CD14-positive monocyte (primary cell): ENCODE results near the gene PCDHGA11. TPM values are rescaled to one million over a fixed set of nuclear protein-coding genes. Genes with fewer than 3 reads are reported as not detected.
A peak's percentile ranks its signal among the peaks of the same experiment; 100 is the strongest.
"Not testable (repeated sequence)": the region's sequence is repeated elsewhere in the genome, so short reads cannot be mapped to it uniquely, and the experiment has no call there.

ENCODE experiments used
- DNase-seq, 3 donors: peaks; one replicate each; pipeline ENCODE4 v3.0.0-alpha.2; 2011 to 2022
- H2AFZ ChIP-seq: 2 replicates; pipeline ENCODE4 v1.6.0; 2012; ENCODE audit warnings: mild to moderate bottlenecking, low read depth, low read length, inconsistent platforms; ENCODE audit not compliant: insufficient read depth, poor library complexity, severe bottlenecking
- H3K27ac ChIP-seq, 2 donors: 1 replicate in 1 of 2; 2 replicates in 1 of 2; pipeline ENCODE4 v1.5.1; 2012 to 2013; ENCODE audit warnings: low read length in 2 of 2, control low read depth in 1 of 2, inconsistent platforms in 1 of 2, low read depth in 1 of 2, mild to moderate bottlenecking in 1 of 2
- H3K27me3 ChIP-seq, 2 donors: one replicate each; pipeline versions ENCODE4 v1.6.0 to v1.6.1; 2011 to 2013; ENCODE audit warnings: low read length in 2 of 2; ENCODE audit not compliant: control insufficient read depth in 2 of 2, insufficient read depth in 2 of 2
- H3K36me3 ChIP-seq, 2 donors: replicated peaks in 1 of 2; 1 replicate in 1 of 2; 2 replicates in 1 of 2; pipeline versions ENCODE4 v1.5.1 to v1.6.1; 2012 to 2013; ENCODE audit warnings: low read length in 2 of 2, control low read depth in 1 of 2, inconsistent platforms in 1 of 2, mild to moderate bottlenecking in 1 of 2; ENCODE audit not compliant: insufficient read depth in 2 of 2, control insufficient read depth in 1 of 2
- H3K4me1 ChIP-seq, 2 donors: 1 replicate in 1 of 2; 2 replicates in 1 of 2; pipeline versions ENCODE4 v1.5.1 to v1.6.1; 2012 to 2013; ENCODE audit warnings: low read length in 2 of 2, control low read depth in 1 of 2, inconsistent platforms in 1 of 2, mild to moderate bottlenecking in 1 of 2, moderate library complexity in 1 of 2; ENCODE audit not compliant: insufficient read depth in 2 of 2, control insufficient read depth in 1 of 2
- H3K4me2 ChIP-seq: replicated peaks from 2 replicates; pipeline ENCODE3; 2012; ENCODE audit warnings: low read length, moderate library complexity, mild to moderate bottlenecking; ENCODE audit not compliant: poor library complexity, severe bottlenecking; ENCODE audit errors: extremely low read depth
- H3K4me3 ChIP-seq, 3 experiments: fragments of 200-600 bp in 1 of 3; sonication (generic) in 1 of 3; replicated peaks in 1 of 3; 1 replicate in 2 of 3; 2 replicates in 1 of 3; pipeline ENCODE4 v1.5.1; 2011 to 2013; ENCODE audit warnings: low read length in 3 of 3, mild to moderate bottlenecking in 3 of 3, control low read depth in 2 of 3, low read depth in 2 of 3, inconsistent platforms in 1 of 3, moderate library complexity in 1 of 3
- H3K79me2 ChIP-seq: 2 replicates; pipeline ENCODE4 v1.6.0; 2012; ENCODE audit warnings: mild to moderate bottlenecking, control low read depth, inconsistent platforms, low read length, moderate library complexity; ENCODE audit not compliant: insufficient read depth
- H3K9ac ChIP-seq: 2 replicates; pipeline ENCODE4 v1.6.0; 2017; ENCODE audit warnings: low read length, mild to moderate bottlenecking; ENCODE audit not compliant: insufficient read depth, poor library complexity, severe bottlenecking
- H3K9me3 ChIP-seq, 2 donors: replicated peaks in 1 of 2; 1 replicate in 1 of 2; 2 replicates in 1 of 2; pipeline versions ENCODE4 v1.5.1 to v1.6.1; 2012 to 2013; ENCODE audit warnings: low read length in 2 of 2, control low read depth in 1 of 2; ENCODE audit not compliant: control insufficient read depth in 1 of 2, insufficient read depth in 1 of 2
- H4K20me1 ChIP-seq: 2 replicates; pipeline ENCODE4 v1.6.0; 2012; ENCODE audit warnings: mild to moderate bottlenecking, low read length, control low read depth, moderate library complexity; ENCODE audit not compliant: insufficient read depth
- H3K27ac Mint-ChIP-seq, 7 donors: one replicate each; pipeline ENCODE4 v1.8.0; 2020; ENCODE audit warnings: mild to moderate bottlenecking in 7 of 7, mixed read lengths in 7 of 7, moderate library complexity in 6 of 7, inconsistent platforms in 2 of 7
- H3K27me3 Mint-ChIP-seq, 3 donors: one replicate each; pipeline ENCODE4 v1.8.0; 2021 to 2022; ENCODE audit warnings: low read depth in 3 of 3, mild to moderate bottlenecking in 3 of 3, mixed read lengths in 3 of 3, moderate library complexity in 3 of 3, inconsistent platforms in 1 of 3
- H3K36me3 Mint-ChIP-seq, 2 donors: one replicate each; pipeline ENCODE4 v1.8.0; 2020; ENCODE audit warnings: mixed read lengths in 2 of 2, inconsistent platforms in 1 of 2, mild to moderate bottlenecking in 1 of 2
- H3K4me1 Mint-ChIP-seq: one replicate; pipeline ENCODE4 v1.8.0; 2020; ENCODE audit warnings: mild to moderate bottlenecking, mixed read lengths
- H3K4me3 Mint-ChIP-seq, 2 donors: one replicate each; pipeline ENCODE4 v1.8.0; 2020; ENCODE audit warnings: mild to moderate bottlenecking in 2 of 2, mixed read lengths in 2 of 2, moderate library complexity in 1 of 2
- H3K9me3 Mint-ChIP-seq, 7 donors: one replicate each; pipeline ENCODE4 v1.8.0; 2020 to 2022; ENCODE audit warnings: mixed read lengths in 7 of 7, mild to moderate bottlenecking in 6 of 7, moderate library complexity in 6 of 7, inconsistent platforms in 2 of 7
- CTCF ChIP-seq: fragments of 200-600 bp; IDR thresholded peaks from one replicate; pipeline ENCODE4 v1.8.0; 2022; ENCODE audit warnings: antibody characterized with exemption, mild to moderate bottlenecking
- WGBS: methylation state at CpG from one replicate; pipeline ENCODE4 v1.1.5; 2013; ENCODE audit warnings: missing lambda C conversion rate; ENCODE audit not compliant: insufficient coverage; 5-methylcytosine and 5-hydroxymethylcytosine counted together
- intact Hi-C, 2 donors: fragments of 100-400 bp; cut with micrococcal nuclease; formaldehyde crosslinking; loops; one replicate each; pipeline versions ENCODE4 v1.15.0 to v1.15.1; 2023
- polyA plus RNA-seq, 3 donors: library from polyadenylated mRNA; depleted of rRNA in 1 of 3; unstranded in 2 of 3; stranded (reverse) in 1 of 3; fragments of 300-500 nt in 2 of 3; fragments of >200 nt in 1 of 3; fragmentation: Illumina TruSeq in 2 of 3; gene quantifications; 1 replicate in 2 of 3; 2 replicates in 1 of 3; pipeline ENCODE4 v1.2.3, GENCODE V29; 2012 to 2021

PCDHGA11 gene
- polyA plus RNA-seq, 3 donors = not detected

DNA sequence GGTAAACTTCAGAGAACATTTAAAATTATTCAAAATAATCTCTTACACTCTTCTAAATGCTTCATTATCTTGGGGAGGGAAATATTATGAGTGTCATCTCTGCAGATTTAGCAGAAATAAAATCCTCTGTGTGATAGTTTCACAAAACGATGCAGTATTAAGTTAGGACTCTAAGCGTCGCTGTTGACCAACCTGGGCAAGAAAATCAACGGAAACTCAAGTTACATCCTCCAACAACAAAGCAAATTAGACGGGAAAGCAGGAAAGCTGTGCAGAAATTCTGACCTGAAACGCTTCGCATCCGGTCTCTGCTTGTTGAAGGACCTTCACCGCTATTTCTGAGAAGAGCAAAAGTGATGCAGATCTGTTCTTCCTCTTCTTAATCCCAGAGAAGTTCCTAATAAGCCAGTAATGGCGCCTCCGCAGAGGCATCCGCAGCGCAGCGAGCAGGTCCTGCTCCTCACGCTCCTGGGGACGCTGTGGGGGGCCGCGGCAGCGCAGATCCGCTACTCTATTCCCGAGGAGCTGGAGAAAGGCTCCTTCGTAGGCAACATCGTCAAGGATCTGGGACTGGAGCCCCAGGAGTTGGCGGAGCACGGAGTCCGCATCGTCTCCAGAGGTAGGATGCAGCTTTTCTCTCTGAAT, 47.1 kb upstream of the PCDHGA11 start, which contains the start of gene PCDHGA6:
Gene PCDHGA6 (plus strand): TSS at position 219 of the 645 bp plus-strand sequence. CDS start 193 bp downstream, at position 412.
- intact Hi-C loops = no loop called here
- Mint-ChIP-seq H3K4me3 (peak within 1 kb of the TSS in 1 of 2 donors; percentile 60), H3K9me3 (peaks cover 42 to 85% (median 73%) of the 10 kb centered on the region in 7 donors), H3K27ac (no peak within 1 kb of the TSS), H3K4me1 (peaks cover 8% of the 10 kb centered on the region), H3K27me3 (peaks cover 39 to 75% (median 64%) of the 10 kb centered on the region in 3 donors), H3K36me3 (peaks cover 6 to 11% of the 10 kb centered on the region in 2 donors)
- Histone ChIP-seq H3K4me3 (no peak within 1 kb of the TSS), H3K79me2 (no peaks in the 10 kb centered on the region), H3K9ac (no peak within 1 kb of the TSS), H3K9me3 (peaks cover 64 to 73% of the 10 kb centered on the region in 2 donors), H3K27ac (no peak within 1 kb of the TSS), H3K4me2 (no peak within 1 kb of the TSS), H3K27me3 (peaks cover 35 to 88% of the 10 kb centered on the region in 2 donors), H2AFZ (no peak within 1 kb of the TSS), H3K4me1 (no peaks in the 10 kb centered on the region), H4K20me1 (no peaks in the 10 kb centered on the region), H3K36me3 (no peaks in the 10 kb centered on the region)
- 29% methylated on average over 26 of the region's 27 CpGs for WGBS
- DNase-seq = no peak
- peak; percentile 17 for TF ChIP-seq CTCF

DNA sequence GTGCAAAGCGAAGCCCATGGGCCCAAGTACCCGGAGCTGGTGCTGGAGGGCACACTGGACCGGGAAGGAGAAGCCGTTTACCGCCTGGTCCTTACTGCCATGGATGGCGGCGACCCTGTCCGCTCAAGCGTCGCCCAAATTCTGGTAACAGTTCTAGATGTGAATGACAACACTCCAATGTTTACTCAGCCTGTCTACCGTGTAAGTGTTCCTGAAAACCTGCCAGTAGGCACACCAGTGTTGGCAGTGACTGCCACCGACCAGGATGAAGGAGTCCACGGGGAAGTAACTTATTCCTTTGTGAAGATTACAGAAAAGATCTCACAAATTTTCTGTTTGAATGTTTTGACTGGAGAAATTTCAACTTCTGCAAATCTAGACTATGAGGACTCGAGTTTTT, 46.2 kb upstream of the PCDHGA11 start:
- Histone ChIP-seq H3K9me3 (peaks cover 64 to 73% of the 10 kb centered on the region in 2 donors), H2AFZ (no peak overlapping the region), H3K79me2 (no peaks in the 10 kb centered on the region), H3K36me3 (no peaks in the 10 kb centered on the region), H3K4me2 (no peak overlapping the region), H3K4me3 (no peak overlapping the region), H3K27ac (no peak overlapping the region), H4K20me1 (no peaks in the 10 kb centered on the region), H3K4me1 (no peaks in the 10 kb centered on the region), H3K27me3 (peaks cover 31 to 82% of the 10 kb centered on the region in 2 donors), H3K9ac (no peak overlapping the region)
- peaks cover 42 to 83% (median 73%) of the 10 kb centered on the region in 7 donors for H3K9me3 Mint-ChIP-seq
- no peak overlapping the region for H3K27ac Mint-ChIP-seq
- intact Hi-C loops = no loop called here
- H3K36me3 Mint-ChIP-seq = peaks cover 6 to 11% of the 10 kb centered on the region in 2 donors
- peak overlapping the region in 1 of 2 donors; percentile 57 for H3K4me3 Mint-ChIP-seq
- H3K27me3 Mint-ChIP-seq = peaks cover 37 to 70% (median 58%) of the 10 kb centered on the region in 3 donors
- TF ChIP-seq CTCF = no peak
- DNase-seq = no peak
- H3K4me1 Mint-ChIP-seq = peaks cover 8% of the 10 kb centered on the region
- WGBS = 65% methylated on average over 11 of the region's 14 CpGs

DNA sequence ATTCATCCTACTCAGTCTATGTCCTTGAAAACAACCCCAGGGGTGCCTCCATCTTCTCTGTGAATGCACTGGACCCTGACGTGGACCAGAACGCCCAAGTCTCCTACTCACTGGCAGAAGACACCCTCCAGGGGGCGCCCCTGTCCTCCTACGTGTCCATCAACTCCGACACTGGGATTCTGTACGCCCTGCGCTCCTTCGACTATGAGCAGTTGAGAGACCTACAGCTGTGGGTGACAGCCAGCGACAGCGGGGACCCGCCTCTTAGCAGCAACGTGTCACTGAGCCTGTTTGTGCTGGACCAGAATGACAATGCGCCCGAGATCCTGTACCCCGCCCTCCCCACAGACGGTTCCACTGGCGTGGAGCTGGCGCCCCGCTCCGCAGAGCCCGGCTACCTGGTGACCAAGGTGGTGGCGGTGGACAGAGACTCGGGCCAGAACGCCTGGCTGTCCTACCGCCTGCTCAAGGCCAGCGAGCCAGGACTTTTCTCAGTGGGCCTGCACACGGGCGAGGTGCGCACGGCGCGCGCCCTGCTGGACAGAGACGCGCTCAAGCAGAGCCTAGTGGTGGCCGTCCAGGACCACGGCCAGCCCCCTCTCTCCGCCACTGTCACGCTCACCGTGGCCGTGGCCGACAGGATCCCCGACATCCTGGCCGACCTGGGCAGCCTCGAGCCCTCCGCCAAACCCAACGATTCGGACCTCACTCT, 45.3 kb upstream of the PCDHGA11 start:
- Histone ChIP-seq H3K9me3 (peaks cover 57 to 67% of the 10 kb centered on the region in 2 donors), H3K27me3 (peaks cover 29 to 77% of the 10 kb centered on the region in 2 donors)
- H4K20me1 ChIP-seq, H3K79me2 ChIP-seq, H3K27ac ChIP-seq, H3K9ac ChIP-seq, H2AFZ ChIP-seq, H3K4me3 ChIP-seq, H3K36me3 ChIP-seq, intact Hi-C loops, H3K4me2 ChIP-seq, H3K4me1 ChIP-seq, H3K27ac Mint-ChIP-seq, DNase-seq, H3K4me1 Mint-ChIP-seq: not testable (repeated sequence)
- H3K4me3 Mint-ChIP-seq = peak overlapping the region in 1 of 2 donors; percentile 63
- WGBS = 49% methylated on average over 23 of the region's 48 CpGs
- H3K27me3 Mint-ChIP-seq = peaks cover 34 to 67% (median 48%) of the 10 kb centered on the region in 3 donors
- peaks cover 6 to 11% of the 10 kb centered on the region in 2 donors for H3K36me3 Mint-ChIP-seq
- H3K9me3 Mint-ChIP-seq = peaks cover 38 to 78% (median 69%) of the 10 kb centered on the region in 7 donors
